Loucy (cell line): ENCODE results near the gene ORAI3.

ENCODE experiments used
- H2AFZ ChIP-seq: fragments of 200-600 bp; sonication (generic); 2 replicates; pipeline ENCODE4 v1.6.0; 2016; ENCODE audit warnings: antibody characterized with exemption, mild to moderate bottlenecking, low read length, moderate library complexity
- H3F3A ChIP-seq: fragments of 200-600 bp; 2 replicates; pipeline ENCODE4 v1.6.0; 2016; ENCODE audit warnings: antibody characterized with exemption, low read depth, mild to moderate bottlenecking
- H3K27me3 ChIP-seq: fragments of 200-600 bp; sonication (generic); 2 replicates; pipeline ENCODE4 v1.6.1; 2014; ENCODE audit warnings: low read length, mild to moderate bottlenecking; ENCODE audit not compliant: insufficient read depth, poor library complexity, severe bottlenecking
- H3K36me3 ChIP-seq: fragments of 200-600 bp; sonication (generic); 2 replicates; pipeline ENCODE4 v1.6.1; 2016; ENCODE audit warnings: low read length; ENCODE audit not compliant: insufficient read depth
- H3K4me1 ChIP-seq: fragments of 200-600 bp; sonication (generic); 2 replicates; pipeline ENCODE4 v1.5.1; 2014; ENCODE audit warnings: low read length, mild to moderate bottlenecking; ENCODE audit not compliant: insufficient read depth, poor library complexity, severe bottlenecking
- H3K4me2 ChIP-seq: fragments of 200-600 bp; sonication (generic); 2 replicates; pipeline ENCODE4 v1.6.0; 2014; ENCODE audit warnings: antibody characterized with exemption, low read length, low read depth, mild to moderate bottlenecking; ENCODE audit not compliant: poor library complexity, severe bottlenecking
- H3K4me3 ChIP-seq: fragments of 200-600 bp; sonication (generic); 2 replicates; pipeline ENCODE4 v1.5.1; 2014; ENCODE audit warnings: low read length, mild to moderate bottlenecking, mixed read lengths; ENCODE audit not compliant: poor library complexity, severe bottlenecking
- H3K79me2 ChIP-seq: fragments of 200-600 bp; sonication (generic); 2 replicates; pipeline ENCODE4 v1.6.1; 2014; ENCODE audit warnings: low read length; ENCODE audit not compliant: insufficient read depth
- H3K9ac ChIP-seq: fragments of 200-600 bp; sonication (generic); 2 replicates; pipeline ENCODE4 v1.6.0; 2014; ENCODE audit warnings: mild to moderate bottlenecking, low read depth, low read length, moderate library complexity; ENCODE audit not compliant: poor library complexity, severe bottlenecking
- H3K9me2 ChIP-seq: fragments of 200-600 bp; sonication (generic); replicated peaks from 2 replicates; pipeline ENCODE4 v1.6.1; 2016; ENCODE audit warnings: low read depth, low read length, mixed read lengths
- H3K9me3 ChIP-seq: fragments of 200-600 bp; sonication (generic); 2 replicates; pipeline ENCODE4 v1.6.1; 2014; ENCODE audit warnings: mild to moderate bottlenecking, antibody characterized with exemption, low read length, low read depth; ENCODE audit not compliant: insufficient read depth
- H4K20me1 ChIP-seq: fragments of 200-600 bp; sonication (generic); 2 replicates; pipeline ENCODE4 v1.6.0; 2014; ENCODE audit warnings: antibody characterized with exemption, low read length, mild to moderate bottlenecking; ENCODE audit not compliant: insufficient read depth, poor library complexity, severe bottlenecking
- CTCF ChIP-seq: fragments of 200-600 bp; sonication (generic); conservative IDR thresholded peaks from 2 replicates; pipeline ENCODE4 v1.5.1; 2014; ENCODE audit warnings: mild to moderate bottlenecking, antibody characterized with exemption, low read length
- EZH2phosphoT487 ChIP-seq: fragments of 200-600 bp; IDR thresholded peaks from 2 replicates; pipeline ENCODE4 v1.6.1; 2018; ENCODE audit warnings: antibody characterized with exemption, mild to moderate bottlenecking, moderate library complexity, borderline replicate concordance

ORAI3 gene

GRCh38 chr16:31003744-31004143 is 54.9 kb downstream of the ORAI3 start:
- Histone ChIP-seq H3K9me3 (no peaks in the 10 kb centered on the region), H3K4me3 (no peak overlapping the region), H3K27me3 (no peaks in the 10 kb centered on the region), H2AFZ (no peak overlapping the region), H3F3A (no peaks in the 10 kb centered on the region), H3K4me2 (no peak overlapping the region), H3K36me3 (no peaks in the 10 kb centered on the region), H3K9ac (no peak overlapping the region), H3K79me2 (no peaks in the 10 kb centered on the region), H3K9me2 (no peaks in the 10 kb centered on the region), H4K20me1 (no peaks in the 10 kb centered on the region), H3K4me1 (no peaks in the 10 kb centered on the region)
- TF ChIP-seq CTCF (no peak), EZH2phosphoT487 (no peak)
